Central memory CD8-positive, alpha-beta T cell (primary cell): Measurements from ENCODE around the gene NOS1AP.

Experiments used
- ATAC-seq: fragments of 150-1000 bp; cut with Tn5 transposase; replicated peaks from 2 replicates; pipeline ENCODE4 v1.10.0; 2022; ENCODE audit warnings: mild to moderate bottlenecking, moderate FRiP score, moderate number of reproducible peaks; ENCODE audit not compliant: poor library complexity, severe bottlenecking; ENCODE audit errors: extremely low read depth
- DNase-seq, 2 donors: peaks; one replicate each; pipeline ENCODE4 v3.0.0; 2021; ENCODE audit warnings: low spot score in 2 of 2
- H3K27ac Mint-ChIP-seq: one replicate; pipeline ENCODE4 v1.8.0; 2022; ENCODE audit warnings: low read depth, mild to moderate bottlenecking, moderate library complexity, mixed read lengths
- H3K27me3 Mint-ChIP-seq: one replicate; pipeline ENCODE4 v1.8.0; 2022; ENCODE audit warnings: mixed read lengths
- H3K36me3 Mint-ChIP-seq: one replicate; pipeline ENCODE4 v1.8.0; 2022; ENCODE audit warnings: mild to moderate bottlenecking, moderate library complexity, mixed read lengths; ENCODE audit not compliant: insufficient read depth
- H3K4me1 Mint-ChIP-seq: one replicate; pipeline ENCODE4 v1.8.0; 2022; ENCODE audit warnings: mixed read lengths
- H3K4me3 Mint-ChIP-seq: one replicate; pipeline ENCODE4 v1.8.0; 2022; ENCODE audit warnings: mild to moderate bottlenecking, moderate library complexity, mixed read lengths
- H3K9me3 Mint-ChIP-seq: one replicate; pipeline ENCODE4 v1.8.0; 2022; ENCODE audit warnings: mixed read lengths

Gene NOS1AP

DNA sequence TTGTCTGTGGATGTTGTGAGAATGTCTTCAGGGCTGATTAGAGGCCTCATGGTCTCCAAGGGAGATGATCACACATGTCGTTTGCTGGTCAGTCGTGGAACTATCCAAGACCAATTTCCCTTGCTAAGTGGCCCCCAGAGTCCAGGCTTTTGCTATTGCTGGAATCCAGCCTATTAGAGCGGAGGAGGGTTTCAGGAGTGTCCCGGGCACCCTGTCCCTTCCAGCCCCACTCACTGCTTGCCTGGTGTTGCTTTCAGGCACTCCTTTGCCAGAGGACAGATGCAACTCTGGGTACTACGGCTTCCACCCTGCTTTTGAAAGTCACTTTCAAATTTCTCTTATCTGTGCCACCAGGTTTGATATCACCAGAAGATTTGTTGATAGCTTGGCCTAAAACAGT lies 149.1 kb downstream of the NOS1AP start:
- Mint-ChIP-seq H3K27ac (no peak overlapping the region), H3K9me3 (no peaks in the 10 kb centered on the region), H3K27me3 (peaks cover 59% of the 10 kb centered on the region), H3K36me3 (peaks cover 2% of the 10 kb centered on the region), H3K4me3 (no peak overlapping the region), H3K4me1 (no peaks in the 10 kb centered on the region)
- ATAC-seq, result no peak
- DNase-seq, result no peak

DNA sequence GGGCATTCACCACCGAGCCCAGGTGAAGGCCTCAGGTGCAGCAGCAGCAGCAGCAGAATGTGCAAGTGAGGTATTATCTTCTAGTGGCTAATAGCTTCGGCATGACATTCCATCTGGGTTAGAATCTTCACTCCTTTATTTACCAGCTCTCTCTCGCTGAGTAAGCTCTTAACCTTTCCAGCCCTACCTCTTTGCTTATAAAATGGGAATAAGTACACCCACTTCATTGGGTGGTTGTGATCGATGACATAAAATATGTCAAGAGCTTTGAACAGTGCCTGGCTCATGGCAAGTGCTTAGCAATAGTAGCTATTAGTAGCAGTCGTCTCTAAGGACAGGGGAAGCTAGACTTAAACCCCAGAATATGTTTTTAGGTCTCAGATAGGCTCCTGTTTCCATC lies 149.5 kb downstream of the NOS1AP start:
- Mint-ChIP-seq H3K27me3 (peaks cover 62% of the 10 kb centered on the region), H3K27ac (no peak overlapping the region), H3K9me3 (no peaks in the 10 kb centered on the region), H3K36me3 (peaks cover 2% of the 10 kb centered on the region), H3K4me1 (no peaks in the 10 kb centered on the region), H3K4me3 (no peak overlapping the region)
- DNase-seq (no peak), ATAC-seq (no peak)

DNA sequence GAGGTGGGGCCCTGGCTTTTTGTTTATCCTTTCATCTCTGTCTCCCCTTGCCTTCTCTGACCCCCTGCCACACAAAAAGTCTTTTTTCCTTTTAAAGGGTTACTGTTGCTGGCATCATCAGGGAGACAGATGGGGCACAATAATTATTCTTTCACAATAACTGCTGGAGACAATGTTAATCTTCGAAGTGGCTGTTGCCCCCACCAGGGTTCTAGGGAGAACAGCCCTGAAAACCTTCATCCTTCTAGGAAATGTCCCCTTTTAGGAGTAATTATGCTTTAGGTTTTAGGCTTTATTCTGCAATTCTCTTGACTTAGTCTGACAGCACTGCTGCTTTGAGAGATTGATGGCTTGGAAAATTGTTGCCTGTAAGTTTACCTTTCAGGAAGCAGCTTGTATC lies 150.0 kb downstream of the NOS1AP start:
- Mint-ChIP-seq H3K4me3 (no peak overlapping the region), H3K4me1 (no peaks in the 10 kb centered on the region), H3K27me3 (peaks cover 66% of the 10 kb centered on the region), H3K9me3 (no peaks in the 10 kb centered on the region), H3K27ac (no peak overlapping the region), H3K36me3 (peaks cover 2% of the 10 kb centered on the region)
- DNase-seq (no peak), ATAC-seq (no peak)

DNA sequence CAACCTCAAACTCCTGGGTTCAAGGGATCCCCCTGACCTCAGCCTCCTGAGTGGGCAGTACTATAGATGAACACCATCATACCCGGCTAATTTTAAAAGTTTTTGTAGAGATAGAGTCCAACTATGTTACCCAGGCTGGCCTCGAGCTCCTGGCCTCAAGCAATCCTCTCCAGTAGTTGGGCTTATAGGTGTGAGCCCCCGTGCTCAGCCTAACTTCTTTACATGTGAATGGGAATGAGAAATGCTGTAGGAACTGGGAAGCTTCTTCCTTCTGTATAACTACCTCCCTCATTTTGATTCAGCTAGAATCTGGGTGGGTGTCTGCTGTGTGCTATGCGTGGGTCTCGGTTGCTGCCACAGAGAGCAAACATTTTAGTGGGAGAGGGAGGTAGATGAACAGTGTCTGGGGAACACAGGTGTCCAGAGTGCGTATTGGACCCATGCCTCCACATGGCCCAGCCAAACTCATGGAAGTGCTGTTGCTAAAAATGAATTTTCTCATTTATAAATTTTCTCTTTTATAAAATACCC lies 150.6 kb downstream of the NOS1AP start:
- peaks cover 73% of the 10 kb centered on the region for H3K27me3 Mint-ChIP-seq
- H3K27ac Mint-ChIP-seq, result no peak overlapping the region
- H3K4me1 Mint-ChIP-seq, result no peaks in the 10 kb centered on the region
- H3K9me3 Mint-ChIP-seq, result no peaks in the 10 kb centered on the region
- ATAC-seq (no peak), DNase-seq (no peak)
- no peak overlapping the region for H3K4me3 Mint-ChIP-seq
- H3K36me3 Mint-ChIP-seq, result peaks cover 2% of the 10 kb centered on the region

DNA sequence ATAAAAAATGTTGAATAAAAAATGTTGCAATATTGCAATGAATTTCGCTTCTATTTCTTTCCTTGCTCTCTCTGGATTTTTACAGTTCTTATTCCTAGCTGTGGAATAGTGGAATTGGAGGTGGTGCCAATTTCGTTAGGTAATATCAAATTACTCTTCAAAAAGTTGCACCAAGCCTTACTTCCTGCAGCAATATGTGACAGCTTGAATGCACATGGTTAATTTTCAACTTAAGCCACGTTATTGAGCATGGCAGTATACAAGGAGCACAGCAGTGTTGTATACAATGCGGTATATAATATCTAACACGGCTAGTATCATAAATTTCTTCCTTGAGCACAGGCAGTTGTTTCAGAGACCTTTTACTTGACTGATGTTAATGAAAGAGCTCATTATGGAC lies 152.5 kb downstream of the NOS1AP start:
- ATAC-seq, result no peak
- H3K9me3 Mint-ChIP-seq, result no peaks in the 10 kb centered on the region

DNA sequence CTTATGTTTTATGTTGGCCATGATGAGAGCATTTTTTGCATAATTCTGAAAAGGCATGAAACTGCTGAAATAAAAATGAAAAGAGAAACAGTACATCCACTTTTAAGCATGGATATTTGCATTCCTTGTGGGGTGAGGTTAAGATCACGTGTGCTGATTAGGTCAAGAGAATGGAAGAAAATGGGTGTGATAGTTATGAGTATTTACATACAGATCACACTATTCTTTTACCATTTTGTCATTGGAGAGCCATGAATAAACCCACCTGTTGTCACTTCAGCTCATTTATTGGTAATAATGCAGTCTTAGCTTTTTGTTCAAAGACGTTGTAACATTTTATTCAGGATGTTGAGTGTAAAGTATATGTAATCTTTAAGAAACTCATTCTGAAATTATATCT lies 153.2 kb downstream of the NOS1AP start:
- Mint-ChIP-seq H3K36me3 (peaks cover under 1% of the 10 kb centered on the region), H3K4me1 (no peaks in the 10 kb centered on the region), H3K27ac (no peak overlapping the region), H3K9me3 (no peaks in the 10 kb centered on the region), H3K4me3 (no peak overlapping the region), H3K27me3 (peaks cover 64% of the 10 kb centered on the region)
- ATAC-seq, result no peak
- DNase-seq, result no peak

More for the DNA sequence above, 152.5 kb downstream of the NOS1AP start:
- no peak for DNase-seq
- H3K27me3 Mint-ChIP-seq, result peaks cover 64% of the 10 kb centered on the region
- H3K4me1 Mint-ChIP-seq, result no peaks in the 10 kb centered on the region
- no peak overlapping the region for H3K4me3 Mint-ChIP-seq
- H3K27ac Mint-ChIP-seq, result no peak overlapping the region
- peaks cover 2% of the 10 kb centered on the region for H3K36me3 Mint-ChIP-seq

DNA sequence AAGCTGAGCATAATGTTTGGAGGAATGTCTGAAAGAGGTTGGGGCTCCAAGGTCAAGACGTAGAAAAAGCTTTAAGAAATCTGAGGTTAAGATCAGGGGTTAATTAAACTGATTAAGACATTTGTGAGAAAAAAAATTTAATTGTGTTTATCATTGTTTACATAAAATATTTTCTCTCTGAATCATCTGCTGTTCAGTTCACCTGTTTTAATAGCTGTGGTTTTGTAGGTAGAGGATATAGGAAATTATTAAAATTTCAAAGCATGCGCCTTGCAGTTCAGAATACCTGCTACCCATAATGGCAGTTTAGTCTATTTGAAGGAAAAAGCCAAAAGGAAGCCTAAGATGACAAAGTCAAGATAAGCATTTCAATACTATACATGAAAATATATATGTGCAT lies 154.0 kb downstream of the NOS1AP start:
- Mint-ChIP-seq H3K9me3 (no peaks in the 10 kb centered on the region), H3K27me3 (peaks cover 64% of the 10 kb centered on the region), H3K4me1 (no peaks in the 10 kb centered on the region), H3K36me3 (no peaks in the 10 kb centered on the region), H3K27ac (no peak overlapping the region), H3K4me3 (no peak overlapping the region)
- DNase-seq (no peak), ATAC-seq (no peak)

DNA sequence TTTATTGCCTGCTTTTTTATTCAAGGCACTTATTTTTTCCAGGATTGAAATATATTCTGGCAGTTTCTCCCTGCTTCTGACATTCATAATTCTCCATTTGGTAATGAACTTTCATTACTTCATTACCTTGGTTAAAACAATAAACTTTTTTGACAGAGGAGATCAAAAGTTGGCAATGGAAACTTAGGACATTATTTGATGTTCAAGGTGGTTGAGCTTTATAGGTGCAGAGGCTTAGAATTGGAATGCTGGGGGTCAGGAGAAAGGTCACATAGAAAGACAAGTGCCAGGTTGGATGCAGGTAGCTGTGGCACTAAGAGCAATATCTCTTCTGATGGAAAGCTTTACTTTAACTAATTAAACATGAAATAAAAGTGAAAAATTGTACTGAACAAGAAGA lies 154.8 kb downstream of the NOS1AP start:
- no peak for ATAC-seq
- no peak for DNase-seq
- H3K4me1 Mint-ChIP-seq, result no peaks in the 10 kb centered on the region
- H3K9me3 Mint-ChIP-seq, result no peaks in the 10 kb centered on the region
- peaks cover 58% of the 10 kb centered on the region for H3K27me3 Mint-ChIP-seq
- no peaks in the 10 kb centered on the region for H3K36me3 Mint-ChIP-seq
- H3K4me3 Mint-ChIP-seq, result no peak overlapping the region
- H3K27ac Mint-ChIP-seq, result no peak overlapping the region

DNA sequence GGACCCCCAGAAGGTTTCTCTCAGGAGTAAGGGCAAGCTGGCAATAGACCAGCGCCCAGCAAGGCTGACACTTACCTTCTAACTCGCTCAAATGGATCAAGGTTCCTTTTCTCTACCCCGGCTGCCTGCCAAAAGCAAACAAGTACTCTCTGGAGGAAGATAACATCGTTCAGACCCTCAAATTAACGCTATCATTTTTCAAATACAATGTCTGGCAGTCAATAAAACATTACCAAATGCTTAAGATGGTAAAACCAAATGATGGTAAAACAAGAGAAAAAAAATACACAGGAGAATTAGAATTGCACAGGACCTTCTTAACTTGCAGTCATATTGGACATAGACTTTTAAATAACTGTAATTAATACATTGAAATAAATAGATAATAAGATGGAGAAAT lies 159.1 kb downstream of the NOS1AP start:
- H3K4me1 Mint-ChIP-seq, result no peaks in the 10 kb centered on the region
- no peaks in the 10 kb centered on the region for H3K36me3 Mint-ChIP-seq
- ATAC-seq, result no peak
- H3K9me3 Mint-ChIP-seq, result no peaks in the 10 kb centered on the region
- no peak for DNase-seq
- H3K4me3 Mint-ChIP-seq, result no peak overlapping the region
- H3K27me3 Mint-ChIP-seq, result peaks cover 26% of the 10 kb centered on the region
- H3K27ac Mint-ChIP-seq, result no peak overlapping the region

DNA sequence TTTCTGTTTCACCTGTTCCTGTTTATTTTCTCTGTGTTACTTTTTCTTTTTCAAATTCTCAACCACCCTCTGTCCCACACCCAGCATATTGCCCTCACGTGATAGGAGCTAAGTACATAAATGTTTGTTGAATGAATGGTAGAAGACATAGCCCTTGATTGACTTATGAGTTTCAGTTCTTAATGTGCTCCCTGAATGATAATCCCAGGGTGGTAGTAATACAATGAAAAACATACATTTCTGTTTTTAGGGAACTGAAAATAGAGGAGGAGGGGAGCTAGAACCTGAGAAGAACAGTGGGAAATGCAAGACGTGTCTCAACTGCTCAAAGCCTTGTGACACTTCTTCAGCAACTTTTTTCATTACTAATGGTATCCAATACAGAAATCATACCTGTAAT lies 160.1 kb downstream of the NOS1AP start:
- Mint-ChIP-seq H3K27me3 (peaks cover 27% of the 10 kb centered on the region), H3K4me3 (no peak overlapping the region), H3K27ac (no peak overlapping the region), H3K9me3 (no peaks in the 10 kb centered on the region), H3K4me1 (no peaks in the 10 kb centered on the region), H3K36me3 (no peaks in the 10 kb centered on the region)
- ATAC-seq, result no peak
- DNase-seq, result no peak

DNA sequence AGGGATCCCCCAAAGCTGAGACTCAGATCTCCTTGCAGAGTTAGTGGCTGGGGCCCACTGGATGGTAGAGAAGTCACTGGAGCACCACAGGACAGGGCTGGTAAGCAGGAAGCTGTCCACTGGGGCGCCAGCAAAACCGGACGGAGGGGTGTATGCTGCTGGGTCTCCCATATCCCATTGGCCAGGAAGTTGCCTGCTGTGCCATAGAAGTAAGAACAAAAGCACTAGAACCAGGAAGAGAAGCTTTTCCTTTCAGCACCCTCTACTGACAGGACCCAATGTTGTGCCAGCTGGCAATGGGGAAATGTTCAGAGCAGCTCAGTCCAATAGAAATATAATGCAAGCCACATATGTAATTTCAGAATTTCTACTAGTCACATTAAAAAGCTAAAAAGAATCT lies 160.6 kb downstream of the NOS1AP start:
- Mint-ChIP-seq H3K4me1 (no peaks in the 10 kb centered on the region), H3K27me3 (peaks cover 27% of the 10 kb centered on the region), H3K9me3 (no peaks in the 10 kb centered on the region), H3K36me3 (no peaks in the 10 kb centered on the region), H3K27ac (no peak overlapping the region), H3K4me3 (no peak overlapping the region)
- no peak for DNase-seq
- no peak for ATAC-seq

DNA sequence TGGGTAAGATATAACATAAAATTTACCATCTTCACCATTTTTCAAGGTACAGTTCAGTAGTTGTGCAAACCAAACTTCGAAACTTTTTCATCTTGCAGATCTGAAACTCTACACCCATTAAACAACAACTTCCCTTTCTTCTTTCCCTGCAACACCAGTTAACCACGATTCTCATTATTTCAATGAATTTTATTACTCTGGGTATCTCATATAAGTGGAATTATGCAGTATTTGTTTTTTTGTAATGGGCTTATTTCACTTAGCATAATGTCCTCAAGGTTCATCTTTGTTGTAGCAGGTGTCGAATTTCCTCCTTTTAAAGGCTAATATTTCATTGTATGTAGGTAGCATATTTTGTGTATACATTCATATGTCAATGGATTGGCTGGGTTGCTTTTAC lies 161.0 kb downstream of the NOS1AP start:
- Mint-ChIP-seq H3K4me3 (no peak overlapping the region), H3K4me1 (no peaks in the 10 kb centered on the region), H3K9me3 (no peaks in the 10 kb centered on the region), H3K36me3 (no peaks in the 10 kb centered on the region), H3K27ac (no peak overlapping the region), H3K27me3 (peaks cover 28% of the 10 kb centered on the region)
- ATAC-seq (no peak), DNase-seq (no peak)

DNA sequence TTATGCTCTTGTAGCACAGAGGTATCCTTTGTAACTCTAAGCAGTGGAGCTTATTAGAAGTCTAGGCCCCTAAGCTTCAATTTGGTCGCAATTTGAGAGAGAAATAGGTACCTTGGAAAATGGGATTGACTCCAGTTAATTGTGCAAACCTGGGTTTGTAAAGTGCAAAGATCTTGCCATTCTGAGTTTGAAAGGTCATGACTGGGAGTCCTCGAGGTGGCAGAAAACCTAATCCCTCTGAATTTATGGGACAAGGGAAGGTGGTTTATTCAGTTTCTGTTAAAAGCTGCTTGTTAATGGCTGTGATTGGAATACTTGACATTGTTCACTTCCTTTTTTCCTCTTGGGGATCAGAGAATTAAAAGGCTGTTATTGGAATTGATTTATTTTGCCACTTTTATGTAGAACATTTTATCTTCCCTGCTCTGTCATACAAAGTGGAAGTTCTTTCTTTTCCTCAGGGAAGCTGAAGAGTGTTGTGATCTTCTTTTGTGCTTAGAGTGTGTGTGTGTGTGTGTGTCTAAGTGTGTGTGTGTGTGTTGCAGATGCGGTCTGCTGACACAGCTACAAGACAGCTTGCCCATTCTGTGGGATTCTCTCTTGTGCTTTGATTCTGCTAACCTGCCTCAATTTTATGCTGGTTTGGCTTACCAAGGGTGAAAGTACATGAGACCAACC lies 162.7 kb downstream of the NOS1AP start:
- no peaks in the 10 kb centered on the region for H3K36me3 Mint-ChIP-seq
- no peak overlapping the region for H3K27ac Mint-ChIP-seq
- DNase-seq (no peak), ATAC-seq (no peak)
- no peaks in the 10 kb centered on the region for H3K4me1 Mint-ChIP-seq
- H3K4me3 Mint-ChIP-seq, result no peak overlapping the region
- H3K27me3 Mint-ChIP-seq, result peaks cover 43% of the 10 kb centered on the region
- no peaks in the 10 kb centered on the region for H3K9me3 Mint-ChIP-seq
